ENCODE data around the gene ZCCHC24. TPM values are rescaled to one million over a fixed set of nuclear protein-coding genes. Genes with fewer than 3 reads are reported as not detected.

ZCCHC24 gene
- total RNA-seq, 2 experiments from 2014 or later, result 0.98 to 2.2 TPM

- Histone ChIP-seq H3K27ac (ENCODE audit: low read depth, low read length, poor library complexity, severe bottlenecking) (no peak overlapping the region), H4K20me1 (ENCODE audit: insufficient read depth, low read length) (no peaks in the 10 kb centered on the region), H3K79me2 (ENCODE audit: insufficient read depth, low read depth, low read length) (no peaks in the 10 kb centered on the region), H2AFZ (ENCODE audit: low read length) (no peak overlapping the region), H3K9me3 (ENCODE audit: low read length) (no peaks in the 10 kb centered on the region), H3K9me2 (ENCODE audit: insufficient read depth, low read length) (no peaks in the 10 kb centered on the region), H3K36me3 (ENCODE audit: insufficient read depth, low read length) (no peaks in the 10 kb centered on the region), H3K4me1 (ENCODE audit: insufficient read depth, low read length, poor library complexity, severe bottlenecking) (peaks cover 6% of the 10 kb centered on the region), H3K4me2 (ENCODE audit: low read length) (no peak overlapping the region), H3K4me3 (ENCODE audit: low read depth, low read length, poor library complexity, severe bottlenecking) (no peak overlapping the region)
- no TSS peak for BruUV-seq (replicated peaks)
- ChIA-PET CTCF (ENCODE audit: unreplicated experiment) (no interaction called here), POLR2A (no interaction called here)
- intact Hi-C loops (cut with micrococcal nuclease; ENCODE audit: unreplicated experiment), result no loop called here
- DNase-seq (ENCODE audit: low spot score), result no peak
- TF ChIP-seq CTCF (conservative IDR thresholded peaks at IDR 0.05; ENCODE audit: low read length) (no peak), EZH2phosphoT487 (IDR thresholded peaks at IDR 0.05; ENCODE audit: borderline replicate concordance, low read depth, low read length) (no peak)
Observed at GRCh38 chr10:79410315-79411094, 34.9 kb downstream of the ZCCHC24 start.

- Histone ChIP-seq H3K27ac (ENCODE audit: low read depth, low read length, poor library complexity, severe bottlenecking) (no peak overlapping the region), H3K4me3 (ENCODE audit: low read depth, low read length, poor library complexity, severe bottlenecking) (no peak overlapping the region), H3K9me2 (ENCODE audit: insufficient read depth, low read length) (no peaks in the 10 kb centered on the region), H3K4me1 (ENCODE audit: insufficient read depth, low read length, poor library complexity, severe bottlenecking) (peaks cover 6% of the 10 kb centered on the region), H2AFZ (ENCODE audit: low read length) (no peak overlapping the region), H3K79me2 (ENCODE audit: insufficient read depth, low read depth, low read length) (no peaks in the 10 kb centered on the region), H3K36me3 (ENCODE audit: insufficient read depth, low read length) (no peaks in the 10 kb centered on the region), H4K20me1 (ENCODE audit: insufficient read depth, low read length) (no peaks in the 10 kb centered on the region), H3K4me2 (ENCODE audit: low read length) (no peak overlapping the region), H3K9me3 (ENCODE audit: low read length) (no peaks in the 10 kb centered on the region)
- DNase-seq (ENCODE audit: low spot score), result no peak
- intact Hi-C loops (cut with micrococcal nuclease; ENCODE audit: unreplicated experiment), result no loop called here
- ChIA-PET CTCF (ENCODE audit: unreplicated experiment) (no interaction called here), POLR2A (no interaction called here)
- no TSS peak for BruUV-seq (replicated peaks)
- no peak for TF ChIP-seq EZH2phosphoT487 (IDR thresholded peaks at IDR 0.05; ENCODE audit: borderline replicate concordance, low read depth, low read length)
- TF ChIP-seq CTCF (conservative IDR thresholded peaks at IDR 0.05; ENCODE audit: low read length), result no peak
Observed at GRCh38 chr10:79409726-79410085, 35.7 kb downstream of the ZCCHC24 start.

- Histone ChIP-seq H3K9me2 (ENCODE audit: insufficient read depth, low read length) (no peaks in the 10 kb centered on the region), H3K27ac (ENCODE audit: low read depth, low read length, poor library complexity, severe bottlenecking) (no peak overlapping the region), H3K4me1 (ENCODE audit: insufficient read depth, low read length, poor library complexity, severe bottlenecking) (peaks cover 6% of the 10 kb centered on the region), H2AFZ (ENCODE audit: low read length) (no peak overlapping the region), H4K20me1 (ENCODE audit: insufficient read depth, low read length) (no peaks in the 10 kb centered on the region), H3K4me3 (ENCODE audit: low read depth, low read length, poor library complexity, severe bottlenecking) (no peak overlapping the region), H3K4me2 (ENCODE audit: low read length) (no peak overlapping the region), H3K9me3 (ENCODE audit: low read length) (no peaks in the 10 kb centered on the region), H3K36me3 (ENCODE audit: insufficient read depth, low read length) (no peaks in the 10 kb centered on the region), H3K79me2 (ENCODE audit: insufficient read depth, low read depth, low read length) (no peaks in the 10 kb centered on the region)
- DNase-seq (ENCODE audit: low spot score), result no peak
- intact Hi-C loops (cut with micrococcal nuclease; ENCODE audit: unreplicated experiment), result no loop called here
- no TSS peak for BruUV-seq (replicated peaks)
- ChIA-PET CTCF (ENCODE audit: unreplicated experiment) (no interaction called here), POLR2A (no interaction called here)
- TF ChIP-seq EZH2phosphoT487 (IDR thresholded peaks at IDR 0.05; ENCODE audit: borderline replicate concordance, low read depth, low read length) (no peak), CTCF (conservative IDR thresholded peaks at IDR 0.05; ENCODE audit: low read length) (no peak)
Observed at GRCh38 chr10:79409038-79409725, 36.2 kb downstream of the ZCCHC24 start.

All from OCI-LY7 (cell line).